ENCODE results near the gene TBC1D5.

The TBC1D5 gene

GRCh38 chr3:17771177-17772017 is 29.0 kb upstream of the TBC1D5 start:
- Histone ChIP-seq H3K27ac (ENCODE audit: low read depth, low read length) (no peak overlapping the region), H4K20me1 (ENCODE audit: control insufficient read depth, insufficient read depth, low read depth, low read length) (no peaks in the 10 kb centered on the region), H3K27me3 (ENCODE audit: control insufficient read depth, low read length) (no peaks in the 10 kb centered on the region), H3K79me2 (ENCODE audit: control insufficient read depth, low read length) (no peaks in the 10 kb centered on the region), H3K36me3 (ENCODE audit: control insufficient read depth, low read length) (no peaks in the 10 kb centered on the region), H3K4me1 (ENCODE audit: control insufficient read depth, low read length) (peaks cover 4% of the 10 kb centered on the region), H3K9me3 (ENCODE audit: control insufficient read depth, insufficient read depth, low read length) (no peaks in the 10 kb centered on the region), H3K4me3 (ENCODE audit: low read length) (no peak overlapping the region), H3F3A (ENCODE audit: control insufficient read depth, insufficient read depth) (no peaks in the 10 kb centered on the region), H3K4me2 (ENCODE audit: low read length) (no peak overlapping the region), H3K9me2 (replicated peaks; ENCODE audit: control insufficient read depth, low read length) (no peaks in the 10 kb centered on the region)
- no peak for TF ChIP-seq CTCF (IDR thresholded peaks at IDR 0.05; ENCODE audit: low read depth, low read length, poor library complexity, severe bottlenecking)
- no peak for TF ChIP-seq EZH2phosphoT487 (IDR thresholded peaks at IDR 0.05; ENCODE audit: borderline replicate concordance, low read length)

DNA sequence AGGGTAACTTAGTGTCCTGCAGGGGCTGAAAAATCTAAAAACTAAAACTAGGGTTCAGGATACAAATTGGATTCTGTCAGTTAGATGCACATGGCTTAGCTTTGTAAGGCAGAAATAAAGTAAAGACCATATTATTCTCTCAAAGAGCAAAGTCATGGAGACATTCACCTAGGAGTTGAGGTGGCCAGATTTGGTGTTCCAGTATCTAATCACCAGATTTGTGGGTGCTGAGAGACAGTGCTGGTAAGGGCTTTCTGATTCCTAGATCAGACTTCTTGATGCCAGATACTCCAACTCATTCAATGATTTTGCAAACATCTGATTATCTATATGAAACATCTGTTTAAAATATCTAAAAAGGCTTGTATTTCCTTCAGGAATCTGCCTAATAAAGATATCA is 28.3 kb upstream of the TBC1D5 start:
- no peaks in the 10 kb centered on the region for H3K9me3 ChIP-seq (ENCODE audit: control insufficient read depth, insufficient read depth, low read length)
- no peak overlapping the region for H3K4me2 ChIP-seq (ENCODE audit: low read length)
- peaks cover 12% of the 10 kb centered on the region for H3K4me1 ChIP-seq (ENCODE audit: control insufficient read depth, low read length)
- H3K27ac ChIP-seq (ENCODE audit: low read depth, low read length) = no peak overlapping the region
- H3K9me2 ChIP-seq (replicated peaks; ENCODE audit: control insufficient read depth, low read length) = no peaks in the 10 kb centered on the region
- H3K27me3 ChIP-seq (ENCODE audit: control insufficient read depth, low read length) = no peaks in the 10 kb centered on the region
- no peaks in the 10 kb centered on the region for H3F3A ChIP-seq (ENCODE audit: control insufficient read depth, insufficient read depth)
- TF ChIP-seq EZH2phosphoT487 (IDR thresholded peaks at IDR 0.05; ENCODE audit: borderline replicate concordance, low read length) = no peak
- TF ChIP-seq CTCF (IDR thresholded peaks at IDR 0.05; ENCODE audit: low read depth, low read length, poor library complexity, severe bottlenecking) = no peak
- no peaks in the 10 kb centered on the region for H3K79me2 ChIP-seq (ENCODE audit: control insufficient read depth, low read length)
- no peaks in the 10 kb centered on the region for H3K36me3 ChIP-seq (ENCODE audit: control insufficient read depth, low read length)
- no peaks in the 10 kb centered on the region for H4K20me1 ChIP-seq (ENCODE audit: control insufficient read depth, insufficient read depth, low read depth, low read length)
- no peak overlapping the region for H3K4me3 ChIP-seq (ENCODE audit: low read length)

- TF ChIP-seq EZH2phosphoT487 (IDR thresholded peaks at IDR 0.05; ENCODE audit: borderline replicate concordance, low read length) = no peak
- TF ChIP-seq CTCF (IDR thresholded peaks at IDR 0.05; ENCODE audit: low read depth, low read length, poor library complexity, severe bottlenecking) = no peak
- Histone ChIP-seq H3K27me3 (ENCODE audit: control insufficient read depth, low read length) (no peaks in the 10 kb centered on the region), H3K4me1 (ENCODE audit: control insufficient read depth, low read length) (peaks cover 13% of the 10 kb centered on the region), H3K27ac (ENCODE audit: low read depth, low read length) (no peak overlapping the region), H3K4me3 (ENCODE audit: low read length) (peak overlapping the region; percentile 44), H3K79me2 (ENCODE audit: control insufficient read depth, low read length) (no peaks in the 10 kb centered on the region), H3K9me2 (replicated peaks; ENCODE audit: control insufficient read depth, low read length) (no peaks in the 10 kb centered on the region), H3K4me2 (ENCODE audit: low read length) (peak overlapping the region; percentile 53), H4K20me1 (ENCODE audit: control insufficient read depth, insufficient read depth, low read depth, low read length) (no peaks in the 10 kb centered on the region), H3K36me3 (ENCODE audit: control insufficient read depth, low read length) (no peaks in the 10 kb centered on the region), H3K9me3 (ENCODE audit: control insufficient read depth, insufficient read depth, low read length) (no peaks in the 10 kb centered on the region), H3F3A (ENCODE audit: control insufficient read depth, insufficient read depth) (no peaks in the 10 kb centered on the region)
These were observed 23.5 kb upstream of the TBC1D5 start for GRCh38 chr3:17765819-17766472.
